GM18520 (cell line): ENCODE data around the gene MMP24OS.

Source experiments
- ATAC-seq: cut with Tn5 transposase; IDR thresholded peaks from one replicate; pipeline ENCODE4 v1.9.1; 2021; ENCODE audit not compliant: unreplicated experiment

The MMP24OS gene

DNA sequence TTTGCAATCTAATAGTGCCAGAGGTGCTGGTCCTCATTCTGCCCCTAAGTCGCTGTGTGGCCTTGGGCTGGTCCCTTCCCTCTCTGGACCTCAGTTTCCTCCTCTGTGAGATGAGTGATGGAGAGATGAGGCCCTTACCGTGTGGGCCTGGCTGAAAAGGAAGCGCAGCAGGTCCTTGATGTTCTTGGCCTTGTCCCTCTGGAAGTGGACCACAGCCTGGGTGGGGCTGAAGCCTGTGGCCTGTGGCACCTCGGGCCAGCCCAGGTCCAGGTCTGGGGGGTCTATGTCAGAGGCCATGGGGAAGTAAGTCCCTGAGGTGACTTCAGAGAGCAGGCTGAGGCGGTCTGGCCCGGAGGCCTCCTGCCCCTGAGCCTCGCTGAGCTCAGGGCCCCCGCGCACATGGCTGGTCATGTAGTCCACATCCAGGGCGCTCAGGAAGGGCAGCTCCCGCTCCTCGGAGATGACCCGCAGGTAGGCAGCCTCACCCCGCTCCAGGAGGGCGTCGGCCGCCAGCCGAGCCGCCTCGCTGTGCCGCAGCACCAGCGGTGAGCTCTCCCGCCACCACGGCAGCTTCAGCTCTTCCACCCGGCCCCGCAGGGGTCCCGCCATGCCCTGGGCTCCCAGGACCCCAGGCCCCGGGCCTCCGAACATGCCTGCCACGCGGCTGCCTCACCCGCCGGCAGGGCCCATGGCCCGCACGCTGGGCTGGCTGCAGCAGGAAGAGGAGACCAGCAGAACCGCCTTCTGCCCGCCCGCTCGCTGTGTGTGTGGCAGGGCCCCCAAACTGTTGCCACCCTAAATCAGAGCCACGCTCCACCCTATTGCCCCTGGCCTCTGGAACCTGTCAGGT lies 14.0 kb upstream of the MMP24OS start, which contains the start of gene FAM83C:
Gene FAM83C, minus strand, starts transcription at position 772 of the 850 bp plus-strand sequence. Its CDS starts 121 bp downstream, at position 651.
- ATAC-seq, result no peak

- no peak for ATAC-seq
Measured at GRCh38 chr20:35290887-35291417, 13.0 kb upstream of the MMP24OS start.

DNA sequence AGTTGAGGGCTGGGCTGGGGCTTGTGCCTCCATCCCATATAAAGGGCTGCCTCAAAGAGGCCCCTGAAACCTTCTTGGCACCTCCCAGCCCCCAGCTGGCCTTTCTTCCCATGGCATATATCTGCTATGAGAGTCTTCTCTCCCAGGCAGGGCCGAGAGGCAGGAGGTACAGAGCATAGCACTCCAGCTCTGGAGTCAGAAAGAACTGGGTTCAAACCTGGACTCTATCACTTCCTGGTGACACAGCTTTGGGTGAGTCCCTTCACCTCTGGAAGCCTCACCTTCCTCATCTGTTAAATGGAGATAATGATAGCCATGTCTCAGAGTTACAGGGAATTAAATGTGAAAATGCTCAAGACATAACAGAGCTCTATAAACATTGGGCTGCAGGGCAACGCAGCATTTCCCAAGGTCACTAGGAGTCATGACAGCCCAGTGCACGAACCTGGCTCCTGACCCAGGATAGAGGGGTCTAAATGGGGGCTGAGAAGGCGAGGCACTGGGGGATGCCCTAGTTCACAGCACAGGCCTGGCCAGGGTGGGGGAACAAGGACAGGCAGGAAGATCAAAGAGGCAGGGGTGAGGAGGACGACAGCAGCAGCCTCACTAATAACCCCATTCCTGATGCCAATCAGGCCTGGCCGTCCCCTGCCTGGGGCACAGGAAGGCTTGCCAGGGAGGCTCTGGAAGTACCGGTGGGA lies 12.4 kb upstream of the MMP24OS start:
- no peak for ATAC-seq

- ATAC-seq, result no peak
Measured at GRCh38 chr20:35288325-35289060, 10.6 kb upstream of the MMP24OS start.

DNA sequence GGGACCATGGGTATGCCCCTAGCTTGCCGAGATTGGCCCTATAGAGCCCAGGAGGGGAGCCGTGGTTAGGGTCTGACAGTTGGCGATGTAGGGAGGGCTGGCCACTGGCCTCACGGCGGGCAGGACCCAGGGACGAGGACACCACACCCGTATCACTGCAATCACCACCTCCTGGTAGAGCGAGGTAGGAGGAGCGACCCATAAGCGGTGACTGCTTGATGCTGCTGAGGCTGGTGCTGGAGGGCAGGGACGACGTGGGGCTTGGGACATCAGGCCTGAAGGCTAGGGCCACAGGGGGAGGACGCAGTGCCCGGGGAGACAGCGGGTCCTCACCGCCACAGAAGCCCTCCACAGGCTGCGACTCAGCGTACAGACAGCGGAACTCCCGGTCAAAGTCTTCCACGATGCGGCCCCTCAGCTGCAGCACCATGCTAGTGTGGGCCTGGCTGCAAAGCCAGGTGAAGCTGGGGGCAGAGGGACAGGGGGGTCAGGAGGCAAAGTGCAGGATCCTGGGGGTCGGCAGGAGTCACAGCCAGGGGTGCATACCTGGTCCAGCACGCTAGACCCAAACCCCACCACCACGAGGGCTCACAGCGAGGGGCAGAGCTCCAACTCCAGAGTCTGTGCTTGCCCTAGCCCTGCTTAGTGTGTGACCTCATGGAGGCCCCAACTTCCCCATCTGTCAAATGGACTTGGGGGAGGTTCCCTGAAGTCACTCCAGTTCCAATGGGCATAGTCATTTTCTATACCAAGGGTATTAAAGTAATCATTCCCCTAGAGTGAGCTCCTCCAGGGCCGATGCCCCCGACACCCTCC lies 9.8 kb upstream of the MMP24OS start:
- ATAC-seq, result no peak

DNA sequence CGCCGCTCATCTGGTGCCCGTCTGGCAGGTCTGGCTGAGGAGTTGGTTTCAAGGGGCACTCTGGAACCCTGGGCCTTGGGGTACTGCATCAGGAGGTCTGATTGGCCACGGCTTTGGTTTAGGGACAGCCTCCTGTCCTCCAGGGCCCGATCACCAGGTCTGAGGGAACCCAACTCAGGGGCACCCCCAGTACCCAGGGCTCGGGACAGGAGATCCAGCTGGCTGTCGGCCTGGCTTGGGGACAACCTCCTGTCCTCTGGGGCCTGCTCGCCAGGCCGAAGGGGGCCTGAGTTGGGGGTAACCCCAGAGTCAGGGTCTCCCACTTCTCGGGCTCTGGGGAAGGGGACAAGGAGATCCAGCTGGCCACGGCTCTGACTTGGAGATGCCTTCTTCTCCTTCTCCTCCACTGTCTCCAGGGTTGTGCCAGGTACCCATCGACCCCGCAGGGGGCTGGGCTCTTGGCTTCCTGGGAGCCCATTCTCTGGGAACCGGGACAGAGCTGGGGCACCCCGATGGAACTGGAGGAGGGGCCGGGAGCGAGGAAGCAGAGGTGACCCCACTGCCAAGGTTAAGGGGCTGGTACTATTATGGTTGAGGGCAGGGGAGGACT lies 9.1 kb upstream of the MMP24OS start:
- no peak for ATAC-seq

DNA sequence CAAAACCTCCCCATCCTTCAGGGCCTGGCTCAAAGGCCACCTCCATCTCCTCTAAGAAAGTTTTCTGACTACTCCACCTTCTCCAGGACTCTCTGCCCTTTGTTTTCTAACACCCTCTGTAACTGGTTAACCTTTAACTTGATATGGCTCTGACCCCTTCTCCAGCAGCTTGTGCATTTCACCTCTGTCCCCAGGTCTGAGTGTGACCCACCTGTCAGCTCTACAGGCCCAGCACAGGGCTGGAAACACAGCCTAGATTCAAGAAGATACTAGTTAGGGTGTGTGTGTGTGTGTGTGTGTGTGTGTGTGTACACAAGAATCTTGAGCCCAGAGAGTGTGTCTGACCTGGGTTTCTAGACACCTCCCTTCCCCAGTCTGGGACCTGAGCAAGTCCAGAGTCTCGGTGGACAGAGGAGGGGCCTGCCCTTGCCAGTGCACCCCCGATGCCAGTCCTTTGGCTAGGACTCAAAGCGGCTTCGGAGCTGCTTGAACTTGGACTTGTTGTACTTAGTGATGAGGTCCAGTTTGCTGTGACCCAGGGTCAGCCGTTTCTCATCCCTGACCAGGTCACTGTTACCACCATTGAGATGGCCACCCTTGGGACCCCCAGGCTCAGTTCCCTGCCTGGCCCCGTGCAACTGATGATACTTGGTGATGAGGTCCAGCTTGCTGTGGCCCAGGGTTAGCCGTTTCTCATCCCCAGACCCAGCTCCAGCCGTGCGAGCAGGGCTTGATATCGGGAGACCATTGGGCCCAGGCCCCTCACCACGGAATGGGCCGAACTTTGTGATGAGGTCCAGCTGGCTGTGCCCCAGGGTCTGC lies 8.4 kb upstream of the MMP24OS start:
- no peak for ATAC-seq

GRCh38 chr20:35285806-35286076 lies 7.8 kb upstream of the MMP24OS start:
- no peak for ATAC-seq

GRCh38 chr20:35284992-35285805 lies 7.3 kb upstream of the MMP24OS start:
- ATAC-seq, result no peak

GRCh38 chr20:35284267-35284991 lies 6.5 kb upstream of the MMP24OS start, which contains the start of gene EIF6:
EIF6 (minus strand) TSS chr20:35284772; CDS start chr20:35284487, 285 bp downstream.
- peak; percentile 59 for ATAC-seq

DNA sequence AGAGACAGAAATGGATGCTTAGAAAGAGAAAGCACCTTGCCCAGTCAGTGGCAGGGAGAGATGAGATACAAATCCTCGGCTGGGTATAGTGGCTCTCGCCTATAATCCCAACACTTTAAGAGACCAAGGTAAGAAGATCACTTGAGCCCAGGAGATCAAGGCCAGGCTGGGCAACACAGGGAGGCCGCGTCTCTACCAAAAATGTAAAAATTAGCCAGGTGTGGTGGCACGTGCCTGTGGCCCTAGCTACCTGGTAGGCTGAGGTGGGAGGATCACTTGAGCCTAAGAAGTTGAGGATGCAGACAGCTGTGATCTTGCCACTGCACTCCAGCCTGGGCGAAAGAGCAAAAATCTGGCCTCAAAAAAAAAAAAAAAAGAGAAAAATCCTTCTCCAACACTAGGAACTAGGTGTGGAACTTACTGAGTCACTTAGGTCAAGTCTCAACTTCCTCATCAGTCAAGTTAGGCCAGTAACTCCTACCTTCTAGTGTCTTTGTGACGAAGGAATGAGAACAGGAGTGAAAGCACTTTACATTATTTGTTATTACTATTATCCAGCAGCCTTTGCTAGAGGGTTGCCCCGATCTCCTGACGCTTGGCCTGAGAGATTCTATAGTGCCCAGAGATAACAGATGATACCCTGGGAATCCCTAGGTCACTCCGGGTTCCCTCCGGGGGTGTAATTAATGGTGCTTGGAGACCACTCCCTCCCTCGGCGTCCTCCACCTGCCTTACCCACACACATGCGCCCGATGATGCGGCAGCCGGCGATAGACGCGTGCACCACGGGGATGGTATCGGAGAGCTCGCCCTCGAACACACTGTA lies 5.7 kb upstream of the MMP24OS start:
- no peak for ATAC-seq

GRCh38 chr20:35281506-35282101 lies 3.7 kb upstream of the MMP24OS start:
- no peak for ATAC-seq

GRCh38 chr20:35280523-35280922 lies 2.6 kb upstream of the MMP24OS start:
- ATAC-seq, result no peak

GRCh38 chr20:35279533-35280174 lies 1.7 kb upstream of the MMP24OS start:
- ATAC-seq, result no peak

DNA sequence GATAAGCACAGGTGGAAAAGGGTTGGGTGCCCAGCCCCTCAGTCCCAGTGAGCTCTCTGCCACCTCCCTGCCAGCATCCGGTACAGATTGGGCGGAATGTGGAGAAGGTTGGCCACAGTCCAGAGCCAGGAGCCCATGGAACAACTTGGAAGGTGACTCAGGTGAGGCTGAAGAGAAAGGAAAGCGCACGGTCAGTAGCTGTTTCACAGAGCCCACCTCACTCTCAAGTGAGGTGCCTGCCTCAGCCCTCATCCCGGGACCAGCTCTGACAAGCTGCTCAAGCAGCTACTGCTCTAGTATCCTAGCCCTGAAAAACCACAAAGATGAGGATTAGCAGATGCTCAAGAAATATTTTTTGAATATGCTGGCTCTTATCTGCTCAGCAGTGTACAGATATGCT lies 1.1 kb upstream of the MMP24OS start:
- no peak for ATAC-seq

GRCh38 chr20:35277127-35277526 lies 795 bp downstream of the MMP24OS start:
- ATAC-seq, result no peak
